Measurements from ENCODE around the gene RPLP2.

DNA sequence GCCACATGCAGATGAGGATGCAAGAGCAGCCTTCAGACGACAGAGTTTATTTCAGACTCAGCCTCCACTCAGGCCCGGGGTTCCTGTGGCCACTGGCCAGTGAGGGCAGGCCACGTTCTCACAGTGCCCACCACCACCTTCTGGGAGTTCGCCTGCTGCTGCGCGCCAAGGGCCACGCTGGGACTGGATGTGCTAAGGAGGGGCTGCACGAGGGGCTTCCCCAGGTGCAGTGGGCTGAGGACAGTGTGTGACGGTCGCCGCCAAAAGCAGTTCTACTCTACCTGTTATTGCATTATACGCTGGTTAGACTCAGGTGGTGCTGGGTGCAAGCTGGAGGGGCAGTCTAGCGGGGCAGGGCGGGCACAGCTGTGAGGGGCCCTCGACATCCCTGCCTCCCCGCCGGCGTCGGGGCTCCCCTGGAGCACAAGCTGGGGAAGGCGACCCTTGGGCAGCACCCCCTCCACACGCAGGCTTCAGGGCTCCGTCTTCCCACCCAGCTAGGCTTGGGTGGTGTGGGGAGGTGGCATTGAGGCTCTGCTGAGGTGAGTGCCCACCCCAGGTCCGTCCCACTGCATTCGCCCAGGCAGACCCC is 22.6 kb upstream of the RPLP2 start:
- TF ChIP-seq, protein P1, sequence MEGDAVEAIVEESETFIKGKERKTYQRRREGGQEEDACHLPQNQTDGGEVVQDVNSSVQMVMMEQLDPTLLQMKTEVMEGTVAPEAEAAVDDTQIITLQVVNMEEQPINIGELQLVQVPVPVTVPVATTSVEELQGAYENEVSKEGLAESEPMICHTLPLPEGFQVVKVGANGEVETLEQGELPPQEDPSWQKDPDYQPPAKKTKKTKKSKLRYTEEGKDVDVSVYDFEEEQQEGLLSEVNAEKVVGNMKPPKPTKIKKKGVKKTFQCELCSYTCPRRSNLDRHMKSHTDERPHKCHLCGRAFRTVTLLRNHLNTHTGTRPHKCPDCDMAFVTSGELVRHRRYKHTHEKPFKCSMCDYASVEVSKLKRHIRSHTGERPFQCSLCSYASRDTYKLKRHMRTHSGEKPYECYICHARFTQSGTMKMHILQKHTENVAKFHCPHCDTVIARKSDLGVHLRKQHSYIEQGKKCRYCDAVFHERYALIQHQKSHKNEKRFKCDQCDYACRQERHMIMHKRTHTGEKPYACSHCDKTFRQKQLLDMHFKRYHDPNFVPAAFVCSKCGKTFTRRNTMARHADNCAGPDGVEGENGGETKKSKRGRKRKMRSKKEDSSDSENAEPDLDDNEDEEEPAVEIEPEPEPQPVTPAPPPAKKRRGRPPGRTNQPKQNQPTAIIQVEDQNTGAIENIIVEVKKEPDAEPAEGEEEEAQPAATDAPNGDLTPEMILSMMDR (IDR thresholded peaks at IDR 0.05), result no peak
- peak; percentile 51; the same call in 1 of the 2 replicates for TF ChIP-seq POLR2AphosphoS5 (IDR thresholded peaks at IDR 0.05; ENCODE audit: low read depth, low read length)
